ENCODE data around the gene GATD1. TPM values are rescaled to one million over a fixed set of nuclear protein-coding genes. Genes with fewer than 3 reads are reported as not detected.

Gene GATD1
- total and polyA plus RNA-seq, 9 of the 15 experiments (the other 6 are each of a cell fraction or from before 2014, with no cell fraction given): 2.8 to 144 (median 36.9) TPM

DNA sequence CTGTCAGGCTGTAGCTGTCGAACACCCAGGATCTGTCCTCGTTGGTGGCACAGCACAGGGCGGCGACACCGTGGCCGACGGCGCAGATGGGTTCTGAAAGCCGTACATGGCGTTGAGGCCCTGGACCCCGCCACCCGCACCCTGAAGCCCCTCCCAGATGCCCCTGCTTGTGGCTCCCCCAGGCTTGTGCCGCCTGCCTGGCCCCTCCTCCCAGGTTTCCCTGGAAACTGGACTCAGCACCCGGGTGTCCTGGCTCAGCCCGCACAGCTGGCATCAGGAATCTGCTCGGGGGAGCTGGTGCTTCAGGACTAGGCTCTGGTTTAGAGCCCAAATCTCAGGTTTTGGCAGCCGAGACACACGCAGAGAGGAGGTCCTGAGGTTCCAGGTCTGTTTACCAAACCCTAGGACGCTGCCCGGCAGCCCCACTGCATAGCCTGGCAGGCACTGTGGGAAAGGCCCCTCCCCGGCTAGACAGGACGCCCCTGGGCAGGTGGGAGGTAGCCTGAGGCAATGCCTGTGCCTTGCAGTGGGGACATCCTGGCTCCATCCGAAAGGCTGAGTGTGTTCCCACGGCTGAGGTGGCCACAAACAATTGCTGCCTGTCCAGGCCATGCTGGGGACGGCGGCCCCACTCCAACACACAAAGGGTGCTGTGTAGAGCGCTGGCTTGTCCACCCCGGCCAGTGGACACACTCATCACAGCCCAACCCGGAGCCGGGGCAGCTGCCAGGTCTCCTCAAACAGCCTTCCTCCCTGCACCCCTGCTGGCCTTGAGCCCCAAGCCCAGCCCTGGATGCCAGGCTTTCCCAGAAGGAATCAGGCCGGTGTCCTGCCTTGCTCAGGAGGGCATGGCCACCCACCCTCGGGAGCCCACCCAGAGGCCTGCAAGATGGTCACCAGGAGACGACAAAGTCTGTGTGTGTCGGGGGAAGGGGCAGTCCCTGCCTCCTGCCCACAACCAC lies 4.6 kb downstream of the GATD1 start:
- Histone ChIP-seq H3K4me3 (no peak overlapping the region), H3K27me3 (ENCODE audit: control insufficient read depth in 2 of 2, insufficient read depth in 2 of 2, low read length in 2 of 2) (no peaks in the 10 kb centered on the region), H3K4me1 (replicated peaks in 1 of 2; ENCODE audit: control insufficient read depth in 2 of 2, insufficient read depth in 2 of 2, low read length in 2 of 2) (peaks cover 9 to 75% of the 10 kb centered on the region in 2 experiments; a peak in 3 of 5 replicates), H2AFZ (ENCODE audit: low read depth, low read length) (no peak overlapping the region), H3K9me1 (ENCODE audit: control insufficient read depth, insufficient read depth, low read length) (peaks cover 6% of the 10 kb centered on the region), H3K27ac (ENCODE audit: extremely low read depth, low read depth, low read length) (no peak overlapping the region), H3K4me2 (ENCODE audit: insufficient read depth, low read length) (no peak overlapping the region), H3K9me3 (replicated peaks; ENCODE audit: control insufficient read depth, insufficient read depth, low read depth, low read length) (no peaks in the 10 kb centered on the region; the same call in 1 of the 2 replicates), H3K9ac (ENCODE audit: insufficient read depth in 1 of 2, low read depth in 2 of 2, low read length in 2 of 2) (peak overlapping the region in 1 of 2 experiments; percentile 65; a peak in 2 of 4 replicates), H4K20me1 (replicated peaks; ENCODE audit: control insufficient read depth, insufficient read depth, low read length) (peaks cover 28% of the 10 kb centered on the region), H3K79me2 (ENCODE audit: control insufficient read depth, insufficient read depth, low read length) (peaks cover 68% of the 10 kb centered on the region), H3K36me3 (ENCODE audit: control insufficient read depth, insufficient read depth, low read length) (peaks cover 62% of the 10 kb centered on the region)
- ATAC-seq (no peak), FAIRE-seq (no peak), DNase-seq (ENCODE audit: extremely low read depth in 1 of 4, low spot score in 3 of 4) (no peak)
- 94% methylated on average over 27 of the region's 34 CpGs for WGBS (ENCODE audit: insufficient coverage, low coverage, missing lambda C conversion rate)
- intact Hi-C loops (cut with micrococcal nuclease) (no loop called here), in situ Hi-C loops (cut with MboI) (no loop called here)
- CTCF ChIA-PET (ENCODE audit: low intra/inter-chr PET ratio): no interaction called here
- BruUV-seq (replicated peaks): no TSS peak
- POLR2A ChIA-PET: interaction anchor here (0.6 to 0.9 kb wide), 3 partner anchors 9 to 300 kb away, joined by 3 read pairs; no protein-coding TSS in a partner anchor
- TF ChIP-seq MTA1 (IDR thresholded peaks at IDR 0.05; ENCODE audit: borderline replicate concordance): no peak
- TF ChIP-seq, protein P1, sequence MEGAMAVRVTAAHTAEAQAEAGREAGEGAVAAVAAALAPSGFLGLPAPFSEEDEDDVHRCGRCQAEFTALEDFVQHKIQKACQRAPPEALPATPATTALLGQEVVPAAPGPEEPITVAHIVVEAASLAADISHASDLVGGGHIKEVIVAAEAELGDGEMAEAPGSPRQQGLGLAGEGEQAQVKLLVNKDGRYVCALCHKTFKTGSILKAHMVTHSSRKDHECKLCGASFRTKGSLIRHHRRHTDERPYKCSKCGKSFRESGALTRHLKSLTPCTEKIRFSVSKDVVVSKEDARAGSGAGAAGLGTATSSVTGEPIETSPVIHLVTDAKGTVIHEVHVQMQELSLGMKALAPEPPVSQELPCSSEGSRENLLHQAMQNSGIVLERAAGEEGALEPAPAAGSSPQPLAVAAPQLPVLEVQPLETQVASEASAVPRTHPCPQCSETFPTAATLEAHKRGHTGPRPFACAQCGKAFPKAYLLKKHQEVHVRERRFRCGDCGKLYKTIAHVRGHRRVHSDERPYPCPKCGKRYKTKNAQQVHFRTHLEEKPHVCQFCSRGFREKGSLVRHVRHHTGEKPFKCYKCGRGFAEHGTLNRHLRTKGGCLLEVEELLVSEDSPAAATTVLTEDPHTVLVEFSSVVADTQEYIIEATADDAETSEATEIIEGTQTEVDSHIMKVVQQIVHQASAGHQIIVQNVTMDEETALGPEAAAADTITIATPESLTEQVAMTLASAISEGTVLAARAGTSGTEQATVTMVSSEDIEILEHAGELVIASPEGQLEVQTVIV (CRISPR knock-in tag; IDR thresholded peaks at IDR 0.05; ENCODE audit: borderline replicate concordance): no peak
- TF ChIP-seq, protein P2, sequence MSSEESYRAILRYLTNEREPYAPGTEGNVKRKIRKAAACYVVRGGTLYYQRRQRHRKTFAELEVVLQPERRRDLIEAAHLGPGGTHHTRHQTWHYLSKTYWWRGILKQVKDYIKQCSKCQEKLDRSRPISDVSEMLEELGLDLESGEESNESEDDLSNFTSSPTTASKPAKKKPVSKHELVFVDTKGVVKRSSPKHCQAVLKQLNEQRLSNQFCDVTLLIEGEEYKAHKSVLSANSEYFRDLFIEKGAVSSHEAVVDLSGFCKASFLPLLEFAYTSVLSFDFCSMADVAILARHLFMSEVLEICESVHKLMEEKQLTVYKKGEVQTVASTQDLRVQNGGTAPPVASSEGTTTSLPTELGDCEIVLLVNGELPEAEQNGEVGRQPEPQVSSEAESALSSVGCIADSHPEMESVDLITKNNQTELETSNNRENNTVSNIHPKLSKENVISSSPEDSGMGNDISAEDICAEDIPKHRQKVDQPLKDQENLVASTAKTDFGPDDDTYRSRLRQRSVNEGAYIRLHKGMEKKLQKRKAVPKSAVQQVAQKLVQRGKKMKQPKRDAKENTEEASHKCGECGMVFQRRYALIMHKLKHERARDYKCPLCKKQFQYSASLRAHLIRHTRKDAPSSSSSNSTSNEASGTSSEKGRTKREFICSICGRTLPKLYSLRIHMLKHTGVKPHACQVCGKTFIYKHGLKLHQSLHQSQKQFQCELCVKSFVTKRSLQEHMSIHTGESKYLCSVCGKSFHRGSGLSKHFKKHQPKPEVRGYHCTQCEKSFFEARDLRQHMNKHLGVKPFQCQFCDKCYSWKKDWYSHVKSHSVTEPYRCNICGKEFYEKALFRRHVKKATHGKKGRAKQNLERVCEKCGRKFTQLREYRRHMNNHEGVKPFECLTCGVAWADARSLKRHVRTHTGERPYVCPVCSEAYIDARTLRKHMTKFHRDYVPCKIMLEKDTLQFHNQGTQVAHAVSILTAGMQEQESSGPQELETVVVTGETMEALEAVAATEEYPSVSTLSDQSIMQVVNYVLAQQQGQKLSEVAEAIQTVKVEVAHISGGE (CRISPR knock-in tag; IDR thresholded peaks at IDR 0.05): no peak
- TF ChIP-seq, protein P3, sequence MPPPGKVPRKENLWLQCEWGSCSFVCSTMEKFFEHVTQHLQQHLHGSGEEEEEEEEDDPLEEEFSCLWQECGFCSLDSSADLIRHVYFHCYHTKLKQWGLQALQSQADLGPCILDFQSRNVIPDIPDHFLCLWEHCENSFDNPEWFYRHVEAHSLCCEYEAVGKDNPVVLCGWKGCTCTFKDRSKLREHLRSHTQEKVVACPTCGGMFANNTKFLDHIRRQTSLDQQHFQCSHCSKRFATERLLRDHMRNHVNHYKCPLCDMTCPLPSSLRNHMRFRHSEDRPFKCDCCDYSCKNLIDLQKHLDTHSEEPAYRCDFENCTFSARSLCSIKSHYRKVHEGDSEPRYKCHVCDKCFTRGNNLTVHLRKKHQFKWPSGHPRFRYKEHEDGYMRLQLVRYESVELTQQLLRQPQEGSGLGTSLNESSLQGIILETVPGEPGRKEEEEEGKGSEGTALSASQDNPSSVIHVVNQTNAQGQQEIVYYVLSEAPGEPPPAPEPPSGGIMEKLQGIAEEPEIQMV (tag; conservative IDR thresholded peaks at IDR 0.05; ENCODE audit: low read depth): no peak
- TF ChIP-seq HMGN3 (IDR thresholded peaks at IDR 0.05; ENCODE audit: borderline replicate concordance, extremely low read depth, insufficient read length, low read depth, low read length): no peak
- peak; percentile 33 for TF ChIP-seq RBFOX2 (IDR thresholded peaks at IDR 0.05; ENCODE audit: low read depth, low read length)
- TF ChIP-seq, protein P4, sequence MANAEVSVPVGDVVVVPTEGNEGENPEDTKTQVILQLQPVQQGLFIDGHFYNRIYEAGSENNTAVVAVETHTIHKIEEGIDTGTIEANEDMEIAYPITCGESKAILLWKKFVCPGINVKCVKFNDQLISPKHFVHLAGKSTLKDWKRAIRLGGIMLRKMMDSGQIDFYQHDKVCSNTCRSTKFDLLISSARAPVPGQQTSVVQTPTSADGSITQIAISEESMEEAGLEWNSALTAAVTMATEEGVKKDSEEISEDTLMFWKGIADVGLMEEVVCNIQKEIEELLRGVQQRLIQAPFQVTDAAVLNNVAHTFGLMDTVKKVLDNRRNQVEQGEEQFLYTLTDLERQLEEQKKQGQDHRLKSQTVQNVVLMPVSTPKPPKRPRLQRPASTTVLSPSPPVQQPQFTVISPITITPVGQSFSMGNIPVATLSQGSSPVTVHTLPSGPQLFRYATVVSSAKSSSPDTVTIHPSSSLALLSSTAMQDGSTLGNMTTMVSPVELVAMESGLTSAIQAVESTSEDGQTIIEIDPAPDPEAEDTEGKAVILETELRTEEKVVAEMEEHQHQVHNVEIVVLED (CRISPR knock-in tag; IDR thresholded peaks at IDR 0.05): no peak
- no peak for TF ChIP-seq IRF2 (CRISPR knock-in tag; IDR thresholded peaks at IDR 0.05)
- TF ChIP-seq DNMT1 (IDR thresholded peaks at IDR 0.05): no peak
- TF ChIP-seq MCM2 (IDR thresholded peaks at IDR 0.05; ENCODE audit: low read depth): no peak

Data from K562 (cell line).